H1 (cell line): ENCODE data around the gene SLIT3. TPM values are rescaled to one million over a fixed set of nuclear protein-coding genes. Genes with fewer than 3 reads are reported as not detected.

Source experiments
- ASH2L ChIP-seq: fragments of 200-600, 300-600 bp; sonication (generic); IDR thresholded peaks from one replicate; pipeline ENCODE4 v1.7.1; 2017; ENCODE audit warnings: low read length
- CEBPB ChIP-seq: IDR thresholded peaks from 2 replicates; pipeline ENCODE4 v1.6.1; 2012; ENCODE audit warnings: low read depth, low read length
- NANOG ChIP-seq: IDR thresholded peaks from 2 replicates; pipeline ENCODE4 v1.6.1; 2011; ENCODE audit warnings: low read length, low read depth, mild to moderate bottlenecking, inconsistent platforms; ENCODE audit not compliant: insufficient read depth, poor library complexity, severe bottlenecking
- NRF1 ChIP-seq: IDR thresholded peaks from 2 replicates; pipeline ENCODE4 v1.6.1; 2011; ENCODE audit warnings: mild to moderate bottlenecking, low read depth, low read length, improper control_type of control experiment
- POLR2AphosphoS5 ChIP-seq: IDR thresholded peaks from 2 replicates; pipeline ENCODE4 v1.6.1; 2011; ENCODE audit warnings: low read depth, low read length
- TAF1 ChIP-seq: IDR thresholded peaks from 2 replicates; pipeline ENCODE4 v1.6.1; 2011; ENCODE audit warnings: mild to moderate bottlenecking, low read depth, low read length
- polyA plus RNA-seq, 7 experiments: library from polyadenylated mRNA; depleted of rRNA in 3 of 7; stranded (reverse) in 5 of 7; unstranded in 2 of 7; fragments of >200 nt in 5 of 7; fragments of 200-250 nt in 2 of 7; gene quantifications; 1 replicate in 5 of 7; 2 replicates in 1 of 7; 4 replicates in 1 of 7; pipeline versions ENCODE4 v1.2.1 to v1.2.3, GENCODE V29; 2011 to 2013; ENCODE audit warnings: missing spikeins in 2 of 7, mixed read lengths in 2 of 7
- total RNA-seq: library from RNA; stranded (reverse); fragmentation: NEBNext Ultra II Directional; extraction: Animal tissue kit (Norgen Biotek cat#: 25700); gene quantifications from 2 replicates; pipeline ENCODE4 v1.2.1, GENCODE V29; 2021
- TF ChIP-seq, protein P1 (sequence below): IDR thresholded peaks from 2 replicates; pipeline ENCODE4 v1.6.1; 2012; ENCODE audit warnings: inconsistent platforms
- TF ChIP-seq, protein P2 (sequence below): IDR thresholded peaks from 2 replicates; pipeline ENCODE4 v1.6.1; 2011; ENCODE audit warnings: low read depth, mild to moderate bottlenecking, low read length; ENCODE audit not compliant: insufficient read depth

SLIT3 gene
- total and polyA plus RNA-seq, 2 of the 8 experiments (the other 6 are each of a cell fraction or from before 2014, with no cell fraction given) = 1.1 to 1.2 TPM

DNA sequence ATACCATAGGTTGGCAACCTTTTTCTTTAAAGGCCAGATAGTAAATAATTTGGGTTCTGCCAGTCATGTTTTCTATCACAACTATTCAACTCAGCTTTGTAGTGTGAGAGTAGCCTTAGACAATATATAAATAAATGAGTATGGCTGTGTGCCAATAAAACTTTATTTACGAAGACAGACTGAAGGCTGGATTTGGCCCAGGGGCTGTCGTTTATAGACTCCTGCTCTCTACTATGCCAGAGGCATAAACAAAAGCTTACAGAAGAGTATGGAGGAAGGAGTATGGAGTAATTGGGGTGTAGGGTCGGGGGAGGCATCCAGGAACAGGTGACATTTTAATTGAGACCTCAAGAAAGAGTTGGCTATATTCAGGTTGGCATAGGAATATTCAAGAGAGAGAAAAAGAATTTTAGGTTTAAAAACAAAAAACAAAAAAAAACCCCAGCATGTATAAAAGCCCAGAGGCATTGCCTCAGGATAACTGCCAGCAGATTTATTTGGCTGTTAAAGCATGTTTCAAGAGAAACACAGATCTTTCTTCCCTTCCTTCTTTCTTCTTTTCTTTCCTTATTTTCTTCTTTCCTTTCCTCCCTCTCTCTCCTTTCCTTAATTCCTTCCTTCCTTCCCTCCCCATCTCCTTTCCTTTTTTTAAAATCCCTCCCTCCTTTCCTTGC is 39.9 kb downstream of the SLIT3 start (continued):
- TF ChIP-seq, protein P1, sequence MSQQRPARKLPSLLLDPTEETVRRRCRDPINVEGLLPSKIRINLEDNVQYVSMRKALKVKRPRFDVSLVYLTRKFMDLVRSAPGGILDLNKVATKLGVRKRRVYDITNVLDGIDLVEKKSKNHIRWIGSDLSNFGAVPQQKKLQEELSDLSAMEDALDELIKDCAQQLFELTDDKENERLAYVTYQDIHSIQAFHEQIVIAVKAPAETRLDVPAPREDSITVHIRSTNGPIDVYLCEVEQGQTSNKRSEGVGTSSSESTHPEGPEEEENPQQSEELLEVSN = no peak
- TF ChIP-seq TAF1 (no peak), ASH2L (no peak), NRF1 (no peak), CEBPB (no peak), POLR2AphosphoS5 (no peak), NANOG (no peak)
- TF ChIP-seq, protein P2, sequence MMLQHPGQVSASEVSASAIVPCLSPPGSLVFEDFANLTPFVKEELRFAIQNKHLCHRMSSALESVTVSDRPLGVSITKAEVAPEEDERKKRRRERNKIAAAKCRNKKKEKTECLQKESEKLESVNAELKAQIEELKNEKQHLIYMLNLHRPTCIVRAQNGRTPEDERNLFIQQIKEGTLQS = no peak
